GM12878 (cell line): ENCODE results near the gene FLAD1. TPM values are rescaled to one million over a fixed set of nuclear protein-coding genes. Genes with fewer than 3 reads are reported as not detected.

ENCODE experiments used
- ATAC-seq: fragments of 200-7000 bp; cut with Tn5 transposase; 3 replicates; pipeline ENCODE4 v1.9.1; 2020; ENCODE audit warnings: mild to moderate bottlenecking, moderate library complexity
- BruUV-seq: library from RNA; stranded (reverse); fragments of 400-500 nt; replicated peaks from 2 replicates; lab custom pipeline; 2021; lab: Mats Ljungman, UMichigan
- CTCF ChIA-PET: fragments of 300-600 bp; sonication (Branson Sonifier 250); formaldehyde crosslinking; extraction: SDS; loops from one replicate; lab custom pipeline; 2021; ENCODE audit warnings: inconsistent platforms; lab: Yijun Ruan, JAX
- POLR2A ChIA-PET: fragments of 350-600 bp; formaldehyde crosslinking; extraction: SDS; loops from one replicate; lab custom pipeline; 2021; ENCODE audit warnings: inconsistent platforms; lab: Charles Lee
- RAD21 ChIA-PET: fragments of 300-600 bp; sonication (Branson Sonifier 250); formaldehyde crosslinking; loops from one replicate; lab custom pipeline; 2023; ENCODE audit warnings: antibody characterized with exemption; ENCODE audit not compliant: unreplicated experiment; lab: Charles Lee
- SMC1A ChIA-PET: fragments of 300-600 bp; sonication (Branson Sonifier 250); formaldehyde crosslinking; loops from one replicate; lab custom pipeline; 2023; ENCODE audit not compliant: unreplicated experiment, uncharacterized antibody; lab: Charles Lee
- DNase-seq: peaks from one replicate; pipeline ENCODE4 v3.0.0-alpha.2; 2011; ENCODE audit warnings: low read depth, low spot score
- FAIRE-seq: peaks from 3 replicates; lab custom pipeline; 2011; peaks lifted over from hg19 to GRCh38; lab: Jason Lieb, UNC
- H2AFZ ChIP-seq: 2 replicates; pipeline ENCODE4 v1.6.0; 2011; ENCODE audit warnings: low read depth, low read length, control low read depth; ENCODE audit not compliant: control insufficient read depth
- H3K27ac ChIP-seq: 2 replicates; pipeline ENCODE4 v1.5.1; 2011; ENCODE audit warnings: control low read depth; ENCODE audit not compliant: control insufficient read depth, insufficient read depth
- H3K27me3 ChIP-seq, 2 experiments: replicated peaks in 1 of 2; 2 replicates each; pipeline versions ENCODE4 v1.6.0 to v1.6.1; 2011; ENCODE audit warnings: low read length in 1 of 2; ENCODE audit not compliant: control insufficient read depth in 2 of 2, insufficient read depth in 2 of 2
- H3K36me3 ChIP-seq, 2 experiments: 2 replicates each; pipeline ENCODE4 v1.5.1; 2011; ENCODE audit warnings: low read length in 1 of 2; ENCODE audit not compliant: control insufficient read depth in 2 of 2, insufficient read depth in 2 of 2
- H3K4me1 ChIP-seq: 2 replicates; pipeline ENCODE4 v1.6.1; 2011; ENCODE audit warnings: mild to moderate bottlenecking, low read length, moderate library complexity, mixed read lengths; ENCODE audit not compliant: control insufficient read depth, insufficient read depth
- H3K4me2 ChIP-seq: 2 replicates; pipeline ENCODE4 v1.6.0; 2011; ENCODE audit warnings: control low read depth; ENCODE audit not compliant: control insufficient read depth, insufficient read depth
- H3K4me3 ChIP-seq: fragments of 200-600 bp; sonication (generic); 2 replicates; pipeline ENCODE4 v1.5.1; 2016
- H3K79me2 ChIP-seq: 2 replicates; pipeline ENCODE4 v1.6.0; 2011; ENCODE audit warnings: low read length; ENCODE audit not compliant: control insufficient read depth, insufficient read depth
- H3K9ac ChIP-seq: 2 replicates; pipeline ENCODE4 v1.8.0; 2011; ENCODE audit warnings: low read length, control low read depth, mixed read lengths; ENCODE audit not compliant: control insufficient read depth, insufficient read depth
- H3K9me3 ChIP-seq: replicated peaks from 3 replicates; pipeline ENCODE4 v1.5.1; 2011; ENCODE audit warnings: mild to moderate bottlenecking, low read length; ENCODE audit not compliant: control insufficient read depth, insufficient read depth
- H4K20me1 ChIP-seq: 2 replicates; pipeline ENCODE4 v1.6.0; 2011; ENCODE audit not compliant: control insufficient read depth, insufficient read depth
- ATF3 ChIP-seq: IDR thresholded peaks from 2 replicates; pipeline ENCODE4 v1.6.1; 2011; ENCODE audit warnings: low read depth, mild to moderate bottlenecking, low read length, moderate library complexity, borderline replicate concordance; ENCODE audit errors: extremely low read depth
- BACH1 ChIP-seq: fragments of 450-650 bp; IDR thresholded peaks from 2 replicates; pipeline ENCODE4 v1.6.1; 2017; ENCODE audit warnings: mild to moderate bottlenecking, borderline replicate concordance
- BHLHE40 ChIP-seq, 2 experiments: fragments of 450-650 bp in 1 of 2; IDR thresholded peaks; 2 replicates each; pipeline ENCODE4 v1.6.1; 2011 to 2017; ENCODE audit warnings: low read depth in 2 of 2, borderline replicate concordance in 1 of 2, improper control_type of control experiment in 1 of 2, low read length in 1 of 2, mild to moderate bottlenecking in 1 of 2
- CBFB ChIP-seq: IDR thresholded peaks from 2 replicates; pipeline ENCODE4 v1.6.1; 2016; ENCODE audit warnings: antibody characterized with exemption, low read depth
- DPF2 ChIP-seq: fragments of 450-650 bp; IDR thresholded peaks from 2 replicates; pipeline ENCODE4 v1.6.1; 2017; ENCODE audit warnings: mild to moderate bottlenecking
- HDAC2 ChIP-seq: fragments of 200-600 bp; sonication (generic); IDR thresholded peaks from 2 replicates; pipeline ENCODE4 v1.6.1; 2017
- HSF1 ChIP-seq: fragments of 150-350 bp; IDR thresholded peaks from 2 replicates; pipeline ENCODE4 v1.6.1; 2014; ENCODE audit warnings: mild to moderate bottlenecking, low read depth, low read length
- IRF5 ChIP-seq: fragments of 450-650 bp; IDR thresholded peaks from 2 replicates; pipeline ENCODE4 v1.6.1; 2017; ENCODE audit warnings: borderline replicate concordance
- MEF2A ChIP-seq: IDR thresholded peaks from 2 replicates; pipeline ENCODE4 v1.6.1; 2011; ENCODE audit warnings: low read depth, mild to moderate bottlenecking, low read length, moderate library complexity; ENCODE audit not compliant: insufficient read depth
- NR2F1 ChIP-seq: fragments of 450-650 bp; conservative IDR thresholded peaks from 2 replicates; pipeline ENCODE4 v1.6.1; 2017; ENCODE audit warnings: mild to moderate bottlenecking
- PRDM15 ChIP-seq: fragments of 450-650 bp; formaldehyde crosslinking; IDR thresholded peaks from 2 replicates; pipeline ENCODE4 v1.4.0; 2020; ENCODE audit warnings: mild to moderate bottlenecking, moderate library complexity
- RAD21 ChIP-seq: IDR thresholded peaks from 2 replicates; pipeline ENCODE4 v1.6.1; 2011; ENCODE audit warnings: mild to moderate bottlenecking, low read depth, low read length, moderate library complexity; ENCODE audit not compliant: insufficient read depth
- RB1 ChIP-seq: fragments of 450-650 bp; formaldehyde crosslinking; IDR thresholded peaks from 2 replicates; pipeline ENCODE4 v1.6.1; 2017; ENCODE audit warnings: mild to moderate bottlenecking, borderline replicate concordance
- TCF7 ChIP-seq: IDR thresholded peaks from 2 replicates; pipeline ENCODE4 v1.6.1; 2014; ENCODE audit warnings: antibody characterized with exemption, borderline replicate concordance
- WRNIP1 ChIP-seq: IDR thresholded peaks from 2 replicates; pipeline ENCODE4 v1.6.1; 2011; ENCODE audit warnings: low read depth, low read length, improper control_type of control experiment, borderline replicate concordance
- ZBED1 ChIP-seq: IDR thresholded peaks from 2 replicates; pipeline ENCODE4 v1.6.1; 2016; ENCODE audit warnings: borderline replicate concordance
- ZNF384 ChIP-seq: IDR thresholded peaks from 2 replicates; pipeline ENCODE4 v1.6.1; 2012; ENCODE audit warnings: low read depth, mild to moderate bottlenecking, low read length, improper control_type of control experiment, borderline replicate concordance
- ZSCAN29 ChIP-seq: fragments of 450-650 bp; IDR thresholded peaks from 2 replicates; pipeline ENCODE4 v1.6.1; 2017; ENCODE audit warnings: mild to moderate bottlenecking, moderate library complexity
- WGBS: methylation state at CpG from one replicate; pipeline ENCODE4 v1.1.6; 2016; ENCODE audit warnings: low lambda C conversion rate; ENCODE audit not compliant: insufficient replicate concordance, insufficient coverage; ENCODE audit errors: missing lambda C conversion rate; 5-methylcytosine and 5-hydroxymethylcytosine counted together
- in situ Hi-C: fragments of 300-500 bp; cut with MboI; formaldehyde crosslinking; loops from 9 replicates; pipeline ENCODE4 v1.14.3; 2018; ENCODE audit warnings: mixed read lengths
- intact Hi-C: fragments of 100-400 bp; cut with micrococcal nuclease; formaldehyde crosslinking; loops from one replicate; pipeline ENCODE4 v1.14.2; 2022; ENCODE audit not compliant: unreplicated experiment
- polyA plus RNA-seq, 11 experiments: library from polyadenylated mRNA; depleted of rRNA in 4 of 11; unstranded in 6 of 11; stranded (reverse) in 5 of 11; fragments of >200 nt; fragmentation: Nextera tagmentation in 4 of 11; fragmentation: Illumina TruSeq in 1 of 11; extraction: Ambion mirVana in 4 of 11; extraction: Trizol in 1 of 11; gene quantifications; 1 replicate in 1 of 11; 2 replicates in 10 of 11; pipeline versions ENCODE4 v1.2.1 to v1.2.3, GENCODE V29; 2011 to 2016; ENCODE audit warnings: inconsistent platforms in 2 of 11, missing spikeins in 2 of 11, low read depth in 1 of 11
- total RNA-seq, 4 experiments: library from RNA; depleted of rRNA in 3 of 4; stranded (reverse); fragments of >200 nt in 3 of 4; fragmentation: Illumina TruSeq in 1 of 4; extraction: Trizol in 1 of 4; gene quantifications; 2 replicates each; pipeline versions ENCODE4 v1.2.1 to v1.2.3, GENCODE V29; 2013 to 2021

The FLAD1 gene
- total and polyA plus RNA-seq, 10 of the 15 experiments (the other 5 are each of a cell fraction or from before 2014, with no cell fraction given) = 22.9 to 93.4 (median 56.6) TPM

GRCh38 chr1:155038602-155039307, 55.6 kb downstream of the FLAD1 start:
- no TSS peak for BruUV-seq
- H3K4me1 ChIP-seq = no peaks in the 10 kb centered on the region
- H3K36me3 ChIP-seq = no peaks in the 10 kb centered on the region
- intact Hi-C loops (no loop called here), in situ Hi-C loops (no loop called here)
- H3K27me3 ChIP-seq = peaks cover 5 to 8% of the 10 kb centered on the region in 2 experiments; a peak in 3 of 4 replicates
- DNase-seq (no peak), FAIRE-seq (no peak), ATAC-seq (no peak)
- no peaks in the 10 kb centered on the region for H4K20me1 ChIP-seq
- ChIA-PET POLR2A (interaction anchor here (1.4 kb wide), 1 partner anchor 17 kb away, joined by 5 read pairs; no protein-coding TSS in a partner anchor), CTCF (interaction anchor here (1.2 to 1.5 kb wide), 2 partner anchors 21 to 492 kb away, joined by 3 to 4 read pairs; no protein-coding TSS in a partner anchor), RAD21 (no interaction called here), SMC1A (interaction anchor here (0.9 to 1.3 kb wide), 2 partner anchors 21 to 46 kb away, joined by 3 read pairs; no protein-coding TSS in a partner anchor)
- H3K4me2 ChIP-seq = no peak overlapping the region
- no peak overlapping the region for H3K9ac ChIP-seq
- H3K27ac ChIP-seq = no peak overlapping the region
- 18% methylated on average over 8 of the region's 8 CpGs for WGBS
- H3K4me3 ChIP-seq = no peak overlapping the region
- H2AFZ ChIP-seq = no peak overlapping the region
- H3K9me3 ChIP-seq = no peaks in the 10 kb centered on the region
- H3K79me2 ChIP-seq = no peaks in the 10 kb centered on the region
- TF ChIP-seq IRF5 = no peak
- TF ChIP-seq PRDM15 = no peak
- TF ChIP-seq BACH1 = no peak
- no peak for TF ChIP-seq HDAC2
- no peak for TF ChIP-seq MEF2A
- no peak for TF ChIP-seq ZNF384
- no peak for TF ChIP-seq TCF7
- no peak for TF ChIP-seq RAD21
- TF ChIP-seq BHLHE40 (IDR thresholded peaks at IDR 0.05; ENCODE audit: borderline replicate concordance in 1 of 2, low read depth in 2 of 2, low read length in 1 of 2) = no peak
- TF ChIP-seq ZSCAN29 = no peak
- no peak for TF ChIP-seq ATF3
- TF ChIP-seq HSF1 = no peak
- no peak for TF ChIP-seq DPF2
- TF ChIP-seq RB1 = no peak
- no peak for TF ChIP-seq CBFB
- no peak for TF ChIP-seq WRNIP1
- no peak for TF ChIP-seq ZBED1
- TF ChIP-seq NR2F1 = no peak
